EL (cell line): ENCODE measurements around the gene CEP192.
"Not testable (repeated sequence)": the region's sequence is repeated elsewhere in the genome, so short reads cannot be mapped to it uniquely, and the experiment has no call there.

Experiments used
- DNase-seq: peaks from one replicate; pipeline ENCODE4 v3.0.0-alpha.2; 2016

CEP192 gene

GRCh38 chr18:13036622-13037320 is 45.6 kb downstream of the CEP192 start:
- DNase-seq, result peak; percentile 3

DNA sequence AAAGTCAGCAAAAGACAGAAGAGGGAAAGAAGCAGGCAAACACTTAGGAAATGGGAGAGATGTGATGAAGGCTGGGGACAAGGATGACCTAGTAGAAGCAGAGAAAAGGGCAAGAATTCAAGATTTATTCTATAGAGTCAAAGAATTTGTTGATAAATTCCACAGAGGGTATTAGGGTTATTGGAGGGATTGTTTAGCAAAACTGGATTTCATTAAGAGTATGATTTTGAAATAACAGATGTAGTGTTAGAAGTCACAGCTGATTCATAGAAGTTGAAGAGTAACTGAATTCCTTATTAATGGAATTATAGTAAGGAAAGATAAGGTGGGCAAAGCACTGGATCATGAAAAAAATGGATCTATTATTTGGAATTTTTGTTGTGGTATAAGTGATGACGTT is 48.6 kb downstream of the CEP192 start:
- no peak for DNase-seq

DNA sequence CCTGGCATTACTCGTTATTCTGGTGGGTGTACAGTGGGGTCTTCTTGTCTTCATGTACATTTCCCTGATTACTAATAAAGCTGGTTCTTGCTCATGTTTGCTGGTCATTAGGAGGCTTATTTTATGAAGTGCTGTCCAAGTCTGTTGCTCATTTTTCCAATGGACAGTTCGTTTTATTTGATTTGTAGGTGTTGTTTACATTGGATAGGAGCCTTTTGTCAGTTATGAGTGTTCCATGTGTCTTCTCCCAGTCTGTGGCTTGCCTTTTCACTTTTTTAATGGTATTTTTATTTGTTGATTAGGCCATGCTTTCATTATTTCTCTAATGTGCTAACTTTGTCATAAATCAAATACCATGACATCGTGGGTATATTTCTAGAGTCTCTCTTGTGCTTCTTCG is 51.9 kb downstream of the CEP192 start:
- no peak for DNase-seq

DNA sequence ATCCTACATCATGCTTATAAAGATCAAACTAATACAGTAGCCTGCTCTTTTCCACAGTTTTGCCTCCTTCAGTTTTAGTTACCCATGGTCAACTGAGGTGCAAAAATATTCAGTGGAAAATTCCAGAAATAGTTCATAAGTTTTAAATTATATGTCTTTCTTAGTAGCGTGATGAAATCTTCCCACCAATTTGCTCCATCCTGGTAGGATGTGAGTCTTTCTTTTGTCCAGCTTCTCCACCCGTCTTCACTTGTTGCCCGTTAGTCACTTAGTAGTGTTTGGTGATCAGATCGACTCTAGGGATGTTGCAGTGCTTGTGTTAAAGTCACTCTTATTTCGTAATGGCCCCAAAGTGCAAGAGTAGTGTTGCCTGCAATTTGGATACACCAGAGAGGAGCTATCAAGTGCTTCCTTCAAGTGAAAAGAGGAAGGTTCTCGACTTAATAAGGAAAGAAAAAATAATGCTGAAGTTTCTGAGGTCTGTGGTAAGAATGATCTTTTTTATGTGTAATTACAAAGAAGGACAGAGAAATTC is 57.0 kb downstream of the CEP192 start:
- no peak for DNase-seq

DNA sequence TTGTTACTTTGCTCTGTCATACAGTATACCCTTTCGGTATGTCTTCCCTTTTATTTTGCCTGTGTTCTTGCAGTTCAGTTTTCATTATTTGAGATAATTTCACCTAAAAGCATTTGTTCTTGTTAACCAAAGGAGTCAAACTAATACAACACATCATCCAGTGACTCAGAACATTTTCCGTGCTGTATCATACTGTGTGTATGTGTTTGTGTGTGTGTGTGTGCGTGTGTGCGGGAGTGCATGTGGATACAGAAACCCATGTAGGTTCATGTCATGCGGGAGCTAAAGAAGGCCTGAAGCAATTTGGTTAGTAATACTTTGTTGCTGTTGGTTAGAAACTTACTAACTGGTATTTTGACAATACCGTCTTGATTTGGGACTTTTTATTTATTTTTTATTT is 60.0 kb downstream of the CEP192 start:
- no peak for DNase-seq

- DNase-seq, result no peak
Observed at GRCh38 chr18:13051950-13052349, 60.8 kb downstream of the CEP192 start.

- DNase-seq, result no peak
Observed at GRCh38 chr18:13054336-13054735, 63.2 kb downstream of the CEP192 start.

GRCh38 chr18:13061630-13062189 is 70.5 kb downstream of the CEP192 start:
- no peak for DNase-seq

GRCh38 chr18:13067124-13067523 is 76.0 kb downstream of the CEP192 start:
- DNase-seq, result no peak

- DNase-seq, result no peak
Observed at GRCh38 chr18:13067966-13068365, 76.8 kb downstream of the CEP192 start.

GRCh38 chr18:13070460-13070859 is 79.3 kb downstream of the CEP192 start:
- peak; percentile 7 for DNase-seq

DNA sequence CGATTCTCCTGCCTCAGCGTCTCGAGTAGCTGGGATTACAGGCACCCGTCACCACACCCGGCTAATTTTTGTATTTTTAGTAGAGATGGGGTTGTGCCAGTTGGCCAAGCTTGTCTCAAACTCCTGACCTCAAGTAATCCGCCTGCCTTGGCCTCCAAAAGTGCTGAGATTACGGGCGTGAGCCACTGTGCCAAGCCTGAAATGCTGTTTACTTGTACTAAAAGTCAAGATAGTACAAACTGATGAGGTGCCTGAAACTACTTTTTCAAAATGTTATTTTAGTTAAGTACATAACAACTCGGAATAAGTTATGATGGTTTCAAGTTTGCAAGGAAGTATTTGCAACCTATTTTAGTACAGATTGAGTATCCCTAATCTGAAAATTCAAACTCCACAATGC is 85.7 kb downstream of the CEP192 start:
- no peak for DNase-seq

GRCh38 chr18:13077473-13077872 is 86.3 kb downstream of the CEP192 start:
- DNase-seq, result no peak

- not testable (repeated sequence) for DNase-seq
Observed at GRCh38 chr18:13078065-13078464, 86.9 kb downstream of the CEP192 start.

- no peak for DNase-seq
Observed at GRCh38 chr18:13086906-13087305, 95.7 kb downstream of the CEP192 start.

- no peak for DNase-seq
Observed at GRCh38 chr18:13095466-13095865, 104.3 kb downstream of the CEP192 start.

GRCh38 chr18:13096232-13096631 is 105.1 kb downstream of the CEP192 start:
- DNase-seq, result no peak

DNA sequence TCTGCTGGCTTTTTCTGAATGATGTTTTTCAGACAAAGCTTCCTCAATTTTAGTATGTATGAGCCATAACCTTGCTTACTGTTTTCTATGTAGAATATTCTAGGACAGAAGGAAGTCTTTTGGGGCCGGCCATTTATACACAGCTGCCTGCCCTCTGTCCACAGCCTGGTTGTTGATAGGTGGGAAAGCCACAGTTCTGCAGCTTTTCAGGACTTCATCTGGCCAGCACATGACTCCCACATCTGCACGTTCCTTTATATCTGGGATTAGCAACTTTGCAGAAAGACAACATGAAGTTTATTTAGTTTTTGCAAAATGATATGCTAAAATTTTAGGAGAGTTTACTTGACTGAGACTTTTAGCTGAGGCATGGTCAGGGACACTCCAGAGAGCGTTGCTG is 105.6 kb downstream of the CEP192 start:
- DNase-seq, result no peak

DNA sequence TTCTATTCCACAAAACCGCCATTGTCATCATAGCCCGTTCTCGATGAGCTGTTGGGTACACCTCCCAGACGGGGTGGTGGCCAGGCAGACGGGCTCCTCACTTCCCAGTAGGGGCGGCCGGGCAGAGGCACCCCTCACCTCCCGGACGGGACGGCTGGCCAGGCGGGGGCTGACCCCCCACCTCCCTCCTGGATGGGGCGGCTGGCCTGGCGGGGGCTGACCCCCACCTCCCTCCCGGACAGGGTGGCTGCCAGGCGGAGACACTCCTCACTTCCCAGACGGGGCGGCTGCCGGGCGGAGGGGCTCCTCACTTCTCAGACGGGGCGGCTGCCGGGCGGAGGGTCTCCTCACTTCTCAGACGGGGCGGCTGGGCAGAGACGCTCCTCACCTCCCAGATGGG is 106.9 kb downstream of the CEP192 start:
- DNase-seq, result not testable (repeated sequence)

- no peak for DNase-seq
Observed at GRCh38 chr18:13099113-13099512, 108.0 kb downstream of the CEP192 start.

- DNase-seq, result no peak
Observed at GRCh38 chr18:13100942-13101658, 109.9 kb downstream of the CEP192 start.

- DNase-seq, result no peak
Observed at GRCh38 chr18:13101659-13102197, 110.6 kb downstream of the CEP192 start.

DNA sequence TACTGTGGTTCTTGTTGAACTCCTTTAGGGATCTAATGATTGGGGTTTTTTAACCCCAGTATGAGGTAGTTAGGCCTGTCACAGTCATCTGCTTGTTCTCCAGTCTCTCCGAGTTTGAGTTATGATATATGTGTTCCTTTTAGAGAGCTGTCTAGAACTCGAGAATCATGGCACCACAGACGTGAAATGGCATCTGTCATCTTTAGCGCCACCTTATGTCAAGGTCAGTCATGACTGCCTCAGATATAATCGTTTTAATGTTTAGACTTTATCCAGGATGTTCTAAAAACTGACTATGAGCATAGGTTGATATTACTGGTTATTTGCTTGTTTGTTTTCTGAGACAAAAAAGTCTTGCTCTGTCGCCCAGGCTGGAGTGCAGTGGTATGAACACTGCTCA is 112.2 kb downstream of the CEP192 start:
- DNase-seq, result no peak

DNA sequence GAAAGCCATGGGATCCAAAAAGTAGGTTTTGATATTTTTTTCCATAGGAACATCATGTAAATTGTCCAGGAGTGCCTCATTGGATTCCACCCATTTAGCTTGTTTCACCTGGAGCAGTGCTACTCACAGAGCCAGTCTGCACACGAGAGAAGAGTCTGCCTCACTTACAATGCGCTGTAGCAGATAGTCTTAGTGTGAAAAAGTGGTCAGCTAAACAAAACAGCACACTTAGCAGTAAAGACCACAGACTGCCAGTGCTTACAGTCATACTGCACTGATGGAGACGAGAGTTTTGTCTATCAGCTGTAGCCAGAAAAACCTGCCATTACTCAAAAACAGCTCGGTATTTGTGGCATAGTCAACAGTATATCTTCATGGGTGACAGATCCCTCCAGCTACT is 113.9 kb downstream of the CEP192 start:
- no peak for DNase-seq
